ENCODE measurements around the gene PADI1. TPM values are rescaled to one million over a fixed set of nuclear protein-coding genes. Genes with fewer than 3 reads are reported as not detected.

Gene PADI1
- total and polyA plus RNA-seq, 2 of the 8 experiments (the other 6 are each of a cell fraction or from before 2014, with no cell fraction given), result 0.20 to 0.30 TPM

DNA sequence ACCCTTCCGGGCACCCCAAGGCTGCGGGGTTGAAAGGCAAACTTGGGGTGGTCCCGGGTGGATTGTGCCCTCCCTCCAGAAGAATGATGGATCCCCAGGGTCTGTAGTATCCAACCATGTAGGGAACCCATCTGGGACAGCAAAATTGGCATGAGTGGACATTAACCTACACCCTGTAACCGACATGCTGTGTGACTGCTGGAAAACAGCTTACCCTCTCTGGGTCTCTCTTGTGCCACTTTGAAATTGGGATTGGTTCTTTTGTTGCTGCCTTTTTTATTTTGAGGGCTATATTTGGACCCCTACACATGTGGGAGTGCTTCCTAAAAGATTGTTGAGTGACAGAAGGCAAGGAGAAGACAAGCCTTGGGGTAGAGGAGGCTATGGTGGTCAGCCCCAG lies 19.5 kb downstream of the PADI1 start:
- H3K9ac ChIP-seq (replicated peaks in 1 of 4; ENCODE audit: extremely low read depth in 1 of 4, low read depth in 3 of 4, low read length in 3 of 4), result no peak overlapping the region
- H2BK5ac ChIP-seq (ENCODE audit: low read depth, low read length), result no peak overlapping the region
- H4K91ac ChIP-seq (replicated peaks; ENCODE audit: insufficient read length, low read length), result no peak overlapping the region
- ChIA-PET CTCF (ENCODE audit: partially characterized antibody) (interaction anchor here (0.6 to 2.8 kb wide), 4 partner anchors 13 to 330 kb away, joined by 3 to 20 read pairs (median 8); no protein-coding TSS in a partner anchor), POLR2A (ENCODE audit: partially characterized antibody) (interaction anchor here (1.2 kb wide), 1 partner anchor 10 kb away, joined by 4 read pairs; no protein-coding TSS in a partner anchor)
- no peak overlapping the region for H3K27ac ChIP-seq (ENCODE audit: low read depth, low read length)
- no peaks in the 10 kb centered on the region; a peak in 1 of 7 replicates for H3K27me3 ChIP-seq (replicated peaks in 1 of 4; ENCODE audit: control insufficient read depth in 3 of 4, extremely low read depth in 1 of 4, insufficient read depth in 3 of 4, low read length in 3 of 4)
- no peak overlapping the region for H2BK15ac ChIP-seq (ENCODE audit: low read length)
- H3K79me1 ChIP-seq (ENCODE audit: low read depth, low read length), result no peaks in the 10 kb centered on the region
- H3K23me2 ChIP-seq (ENCODE audit: low read depth, low read length), result no peaks in the 10 kb centered on the region
- H3K18ac ChIP-seq (ENCODE audit: extremely low read depth, low read length), result no peak overlapping the region
- no peak overlapping the region for H3K14ac ChIP-seq (ENCODE audit: insufficient read length)
- no peak overlapping the region for H2BK20ac ChIP-seq (ENCODE audit: low read length)
- no peaks in the 10 kb centered on the region; a peak in 1 of 7 replicates for H3K4me1 ChIP-seq (replicated peaks in 1 of 4; ENCODE audit: control insufficient read depth in 3 of 4, insufficient read depth in 4 of 4, low read length in 3 of 4)
- H4K5ac ChIP-seq (ENCODE audit: insufficient read length, low read depth, low read length), result no peak overlapping the region
- H3K4me3 ChIP-seq (ENCODE audit: extremely low read depth in 1 of 4, insufficient read depth in 2 of 4, low read depth in 3 of 4, low read length in 4 of 4), result no peak overlapping the region
- FAIRE-seq (no peak), DNase-seq (ENCODE audit: low read depth in 1 of 2, low spot score in 2 of 2) (no peak)
- H3K36me3 ChIP-seq (ENCODE audit: control insufficient read depth in 2 of 4, insufficient read depth in 4 of 4, low read length in 3 of 4), result no peaks in the 10 kb centered on the region
- H3K56ac ChIP-seq (replicated peaks; ENCODE audit: insufficient read length, low read depth, low read length), result no peak overlapping the region
- no peaks in the 10 kb centered on the region for H3K79me2 ChIP-seq (ENCODE audit: control insufficient read depth in 1 of 2, insufficient read depth in 2 of 2, low read length in 2 of 2)
- no peak overlapping the region for H2BK12ac ChIP-seq (ENCODE audit: low read depth, low read length)
- H3K23ac ChIP-seq (ENCODE audit: insufficient read length), result no peak overlapping the region
- WGBS, 2 experiments (ENCODE audit: extremely low coverage in 1 of 2, insufficient coverage in 1 of 2, insufficient read length in 1 of 2, insufficient replicate concordance in 2 of 2, low coverage in 1 of 2, low lambda C conversion rate in 2 of 2, missing lambda C conversion rate in 1 of 2), result 82% methylated on average over 4 of the region's 4 CpGs; no CpG with 5 or more reads in 1 of the 2 experiments
- H2BK120ac ChIP-seq (replicated peaks; ENCODE audit: low read depth, low read length), result no peak overlapping the region
- H3K4me2 ChIP-seq (ENCODE audit: insufficient read depth in 1 of 2, low read depth in 2 of 2, low read length in 2 of 2), result no peak overlapping the region
- H3K4ac ChIP-seq (replicated peaks; ENCODE audit: insufficient read length, low read depth, low read length), result no peak overlapping the region
- no peaks in the 10 kb centered on the region for H3K9me3 ChIP-seq (ENCODE audit: insufficient read depth in 2 of 2, low read depth in 1 of 2, low read length in 1 of 2)
- H2AFZ ChIP-seq (ENCODE audit: low read length), result no peak overlapping the region
- no peak overlapping the region for H2AK5ac ChIP-seq (ENCODE audit: low read depth, low read length)
- H4K8ac ChIP-seq (ENCODE audit: extremely low read depth, insufficient read depth, low read length), result no peak overlapping the region
- H4K20me1 ChIP-seq (replicated peaks in 1 of 2; ENCODE audit: control insufficient read depth in 1 of 2, insufficient read depth in 2 of 2, low read length in 2 of 2), result no peaks in the 10 kb centered on the region
- TF ChIP-seq SP2 (IDR thresholded peaks at IDR 0.05; ENCODE audit: low read length) (no peak), KDM5A (IDR thresholded peaks at IDR 0.05; ENCODE audit: low read length) (no peak), EZH2 (IDR thresholded peaks at IDR 0.05; ENCODE audit: low read depth, low read length, severe bottlenecking) (no peak), HDAC2 (IDR thresholded peaks at IDR 0.05; ENCODE audit: borderline replicate concordance in 1 of 2, low read depth in 2 of 2, low read length in 2 of 2) (no peak), CBX5 (IDR thresholded peaks at IDR 0.05; ENCODE audit: low read depth, low read length) (no peak), TAF7 (optimal IDR thresholded peaks at IDR 0.05; ENCODE audit: borderline replicate concordance, low read depth, low read length) (no peak), EP300 (IDR thresholded peaks at IDR 0.05; ENCODE audit: borderline replicate concordance in 1 of 2, low read depth in 2 of 2, low read length in 2 of 2) (no peak), RBBP5 (IDR thresholded peaks at IDR 0.05; ENCODE audit: borderline replicate concordance, low read depth, low read length) (no peak), GABPA (IDR thresholded peaks at IDR 0.05; ENCODE audit: borderline replicate concordance, insufficient read depth, low read length) (no peak)
